GM19324 (cell line): ENCODE data around the gene MAP3K15.
"Not testable (repeated sequence)": the region's sequence is repeated elsewhere in the genome, so short reads cannot be mapped to it uniquely, and the experiment has no call there.

Experiments
- ATAC-seq: cut with Tn5 transposase; IDR thresholded peaks from one replicate; pipeline ENCODE4 v1.9.1; 2021; ENCODE audit warnings: mild to moderate bottlenecking, moderate library complexity; ENCODE audit not compliant: unreplicated experiment, low FRiP score

The MAP3K15 gene

GRCh38 chrX:19535476-19535875 is 20.2 kb upstream of the MAP3K15 start:
- ATAC-seq = no peak

DNA sequence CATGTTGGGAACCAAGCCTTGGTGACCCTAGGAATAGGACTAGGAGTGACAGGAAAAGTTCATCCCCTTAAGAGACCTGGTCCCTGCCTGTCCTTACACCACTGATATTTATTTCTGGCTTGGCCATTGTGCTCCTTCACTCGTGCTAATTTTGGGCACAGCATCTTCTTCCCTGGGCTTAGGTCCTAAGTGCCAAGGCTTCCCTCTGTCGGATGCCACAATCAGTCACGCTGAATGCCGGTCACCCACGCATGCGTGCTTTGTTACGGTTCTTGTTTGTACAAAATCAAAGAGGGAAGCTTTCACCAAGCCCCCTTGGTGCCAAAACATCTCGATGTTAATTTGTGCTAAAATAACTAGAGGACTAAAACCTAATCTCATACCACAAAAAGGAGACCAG is 17.4 kb upstream of the MAP3K15 start:
- no peak for ATAC-seq

DNA sequence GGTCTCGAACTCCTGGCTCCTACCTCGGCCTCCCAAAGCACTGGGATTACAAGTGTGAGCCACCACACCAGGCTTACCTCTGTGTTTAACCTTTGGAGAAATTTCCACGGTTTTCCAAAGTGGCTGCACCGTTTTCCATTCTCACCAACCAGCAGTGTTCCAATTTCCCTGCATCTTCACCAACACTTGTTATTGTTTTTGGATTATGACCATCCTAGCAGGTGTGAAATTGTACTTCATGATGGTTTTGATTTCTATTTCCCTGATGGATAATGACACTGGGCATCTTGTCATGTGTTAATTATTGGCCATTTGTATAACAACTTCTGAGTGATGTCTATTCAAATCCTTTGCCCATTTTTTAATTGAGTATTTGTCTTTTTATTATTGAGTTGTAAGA is 2.7 kb upstream of the MAP3K15 start:
- no peak for ATAC-seq

DNA sequence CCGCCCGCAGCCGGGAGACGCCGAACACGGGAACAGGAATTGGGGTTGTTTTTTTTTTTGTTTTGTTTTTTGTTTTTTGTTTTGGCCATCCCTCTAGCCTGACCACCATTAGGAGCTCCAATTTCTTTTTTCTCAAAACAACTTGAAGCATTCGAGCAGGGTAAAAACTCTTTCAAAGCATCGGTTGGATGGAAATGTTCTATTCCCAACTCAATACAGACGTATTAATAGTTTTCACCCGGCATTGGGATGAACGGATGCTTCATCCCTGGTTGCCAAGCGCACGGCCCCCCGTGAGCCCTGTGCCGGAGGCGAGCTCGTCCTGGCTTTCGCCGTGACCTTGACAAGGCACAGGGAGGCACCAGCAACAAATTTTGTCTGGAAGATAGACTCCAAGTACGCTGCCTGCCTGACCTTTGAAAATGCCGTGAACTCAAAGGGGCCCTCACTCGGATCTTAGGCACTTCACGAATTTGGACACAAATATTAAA is 352 bp upstream of the MAP3K15 start:
- ATAC-seq = no peak

DNA sequence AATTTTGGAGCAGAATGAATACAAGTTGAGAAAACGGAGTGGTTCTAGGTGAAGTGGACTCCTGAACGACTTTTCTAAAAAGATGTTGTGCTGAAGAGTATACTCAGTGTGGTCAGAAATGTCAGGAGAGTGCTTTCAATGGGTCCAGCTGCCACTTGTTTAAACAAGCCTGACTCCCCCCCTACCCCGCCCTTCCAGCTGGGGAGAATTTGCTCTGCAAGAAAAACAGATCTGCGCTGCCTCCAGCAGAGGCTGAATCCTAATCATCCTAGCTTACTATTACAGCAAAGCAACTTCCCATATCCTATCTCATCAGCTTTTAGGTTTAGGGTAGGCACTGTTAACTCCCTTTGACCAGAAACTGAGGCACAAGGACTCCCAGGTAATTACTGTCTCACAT is 1.9 kb downstream of the MAP3K15 start:
- no peak for ATAC-seq

GRCh38 chrX:19512961-19513360 is 2.3 kb downstream of the MAP3K15 start:
- ATAC-seq = no peak

GRCh38 chrX:19512359-19512758 is 2.9 kb downstream of the MAP3K15 start:
- no peak for ATAC-seq

GRCh38 chrX:19511796-19512195 is 3.5 kb downstream of the MAP3K15 start:
- not testable (repeated sequence) for ATAC-seq

GRCh38 chrX:19496711-19497110 is 18.6 kb downstream of the MAP3K15 start:
- ATAC-seq = no peak

GRCh38 chrX:19487520-19488200 is 27.6 kb downstream of the MAP3K15 start:
- ATAC-seq = no peak

- ATAC-seq = no peak
Observed at GRCh38 chrX:19479458-19479857, 35.9 kb downstream of the MAP3K15 start.

DNA sequence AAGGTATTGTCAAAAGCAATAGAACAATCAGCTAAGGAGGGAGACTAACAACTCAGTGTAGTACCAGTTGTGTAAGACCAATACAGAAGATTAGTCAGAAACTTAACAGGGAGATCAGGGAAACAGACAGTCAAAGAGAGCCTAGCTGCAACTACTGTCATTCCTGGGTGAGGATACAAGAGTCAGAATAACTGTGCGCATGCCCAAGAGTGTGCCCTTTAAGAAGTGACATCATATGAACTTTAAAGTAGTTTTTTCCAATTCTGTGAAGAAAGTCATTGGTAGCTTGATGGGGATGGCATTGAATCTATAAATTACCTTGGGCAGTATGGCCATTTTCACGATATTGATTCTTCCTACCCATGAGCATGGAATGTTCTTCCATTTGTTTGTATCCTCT is 46.9 kb downstream of the MAP3K15 start:
- not testable (repeated sequence) for ATAC-seq

GRCh38 chrX:19462879-19463278 is 52.4 kb downstream of the MAP3K15 start:
- no peak for ATAC-seq

GRCh38 chrX:19462231-19462630 is 53.1 kb downstream of the MAP3K15 start:
- no peak for ATAC-seq

GRCh38 chrX:19457662-19458061 is 57.6 kb downstream of the MAP3K15 start:
- no peak for ATAC-seq

DNA sequence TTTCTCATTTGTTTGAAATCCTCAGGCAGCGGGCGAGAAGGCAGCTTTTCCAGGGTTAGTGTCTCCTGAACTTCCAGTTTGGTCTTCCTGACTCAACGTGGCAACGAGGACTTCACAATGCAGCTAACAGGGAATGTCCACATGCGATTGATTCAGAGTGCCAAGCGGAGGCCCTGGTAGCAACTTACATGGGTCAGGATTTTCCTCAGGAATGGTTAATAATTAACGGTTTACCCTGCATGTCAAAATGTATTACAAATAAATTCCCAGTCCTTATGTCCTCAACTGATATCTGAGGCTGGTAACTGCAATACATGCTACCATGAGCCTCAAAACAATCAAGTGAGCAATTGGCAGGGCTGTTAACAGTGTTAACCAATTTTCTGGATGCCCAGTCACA is 67.2 kb downstream of the MAP3K15 start:
- no peak for ATAC-seq

DNA sequence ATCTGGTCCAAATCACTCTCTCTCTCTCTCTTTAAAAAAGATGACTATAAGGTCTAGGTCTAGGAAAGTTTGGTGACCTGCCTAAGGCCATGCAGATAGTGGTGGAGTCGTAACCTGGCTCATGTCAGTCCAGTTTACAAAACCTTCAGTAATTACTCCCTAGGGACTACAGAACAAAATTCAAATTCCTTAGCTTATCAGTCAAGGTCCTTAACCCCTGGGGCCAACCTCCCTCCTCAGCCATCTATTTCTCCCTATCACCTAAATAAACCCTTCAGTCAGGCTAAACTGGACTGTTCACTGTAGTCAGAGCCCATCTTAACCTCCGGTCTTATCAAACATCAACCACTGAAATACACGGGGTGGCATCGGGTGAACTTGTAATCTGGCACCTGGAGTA is 68.9 kb downstream of the MAP3K15 start:
- no peak for ATAC-seq

- not testable (repeated sequence) for ATAC-seq
Observed at GRCh38 chrX:19445772-19446171, 69.5 kb downstream of the MAP3K15 start.

- ATAC-seq = no peak
Observed at GRCh38 chrX:19443869-19444526, 71.3 kb downstream of the MAP3K15 start.

DNA sequence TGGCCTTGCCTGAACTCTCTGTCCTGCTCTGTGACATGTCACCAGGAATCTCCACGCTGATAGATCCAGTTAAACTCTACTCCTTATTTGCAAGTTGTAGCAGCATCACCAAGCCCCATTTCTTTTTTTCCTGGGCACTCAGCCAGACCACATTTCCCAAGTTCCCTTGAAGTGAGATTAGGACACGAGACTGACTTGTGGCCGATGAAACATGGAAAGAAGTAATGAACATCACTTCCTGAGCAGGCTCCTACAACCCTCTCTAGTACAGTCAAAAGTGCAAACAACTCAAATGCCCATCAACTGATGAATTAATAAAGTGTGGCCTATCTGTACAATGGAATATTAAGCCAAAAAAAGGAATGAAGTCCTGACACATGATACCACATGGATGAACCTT is 74.6 kb downstream of the MAP3K15 start:
- no peak for ATAC-seq

DNA sequence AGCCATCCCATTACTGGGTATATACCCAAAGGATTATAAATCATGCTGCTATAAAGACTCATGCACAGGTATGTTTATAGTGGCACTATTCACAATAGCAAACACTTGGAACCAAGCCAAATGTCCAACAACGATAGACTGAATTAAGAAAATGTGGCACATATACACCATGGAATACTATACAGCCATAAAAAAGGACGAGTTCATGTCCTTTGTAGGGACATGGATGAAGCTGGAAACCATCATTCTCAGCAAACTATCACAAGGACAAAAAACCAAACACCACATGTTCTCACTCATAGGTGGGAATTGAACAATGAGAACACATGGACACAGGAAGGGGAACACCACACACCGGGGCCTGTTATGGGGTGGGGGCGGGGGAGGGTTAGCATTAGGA is 92.6 kb downstream of the MAP3K15 start:
- ATAC-seq = not testable (repeated sequence)

DNA sequence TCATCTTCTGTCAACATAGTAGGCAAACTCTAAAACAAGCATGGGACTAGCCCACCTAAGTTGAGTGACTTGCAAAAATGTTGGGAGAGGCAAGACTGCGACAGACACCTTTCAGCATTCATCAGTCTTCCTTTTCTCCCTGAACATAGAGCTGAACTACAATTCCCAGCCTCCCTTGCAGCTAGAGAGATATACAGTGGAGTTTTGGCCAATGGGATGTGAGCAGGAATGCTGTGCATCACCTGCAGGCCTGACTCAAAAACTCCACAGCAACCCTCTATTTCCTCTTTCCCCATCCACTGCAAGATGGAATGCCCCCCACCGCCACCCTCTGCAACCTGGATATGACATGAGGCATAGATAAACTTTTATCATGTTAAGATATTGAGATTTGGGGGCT is 105.0 kb downstream of the MAP3K15 start:
- ATAC-seq = no peak
